OCI-LY7 (cell line): ENCODE data around the gene TMEM272.

Experiments
- CTCF ChIP-seq: fragments of 200-600 bp; sonication (generic); conservative IDR thresholded peaks from 2 replicates; pipeline ENCODE4 v1.5.1; 2014; ENCODE audit warnings: mild to moderate bottlenecking, antibody characterized with exemption, low read length, moderate library complexity, mixed read lengths
- EZH2phosphoT487 ChIP-seq: fragments of 200-600 bp; sonication (generic); IDR thresholded peaks from 2 replicates; pipeline ENCODE4 v1.6.1; 2018; ENCODE audit warnings: low read depth, borderline replicate concordance, mild to moderate bottlenecking, mixed run types, antibody characterized with exemption, low read length, moderate library complexity, mixed read lengths

GRCh38 chr13:51796546-51796945 lies 48.4 kb downstream of the TMEM272 start:
- TF ChIP-seq CTCF (no peak), EZH2phosphoT487 (no peak)
